Trophoblast cell (in vitro differentiated cells and primary cell): ENCODE results near the gene HERC5.

Source experiments
- DNase-seq, 2 donors: peaks; one replicate each; pipeline ENCODE4 v3.0.0-alpha.2; 2016
- H2AFZ ChIP-seq: 2 replicates; pipeline ENCODE4 v1.6.1; 2013; ENCODE audit warnings: low read length, moderate library complexity, mild to moderate bottlenecking; ENCODE audit not compliant: insufficient read depth, poor library complexity
- H2AK5ac ChIP-seq: 2 replicates; pipeline ENCODE4 v1.6.1; 2013; ENCODE audit warnings: mild to moderate bottlenecking, low read length
- H2BK120ac ChIP-seq: 2 replicates; pipeline ENCODE4 v1.6.1; 2013; ENCODE audit warnings: low read length, mild to moderate bottlenecking, moderate library complexity; ENCODE audit not compliant: insufficient read depth, poor library complexity
- H2BK12ac ChIP-seq: 2 replicates; pipeline ENCODE4 v1.6.1; 2013; ENCODE audit warnings: mild to moderate bottlenecking, low read length, moderate library complexity
- H2BK5ac ChIP-seq: 2 replicates; pipeline ENCODE4 v1.6.1; 2013; ENCODE audit warnings: low read length, low read depth, moderate library complexity, mild to moderate bottlenecking; ENCODE audit not compliant: poor library complexity
- H3K14ac ChIP-seq: 2 replicates; pipeline ENCODE4 v1.6.1; 2013; ENCODE audit warnings: mild to moderate bottlenecking, low read length
- H3K18ac ChIP-seq: 2 replicates; pipeline ENCODE4 v1.6.1; 2013; ENCODE audit warnings: mild to moderate bottlenecking, low read length
- H3K23ac ChIP-seq: 2 replicates; pipeline ENCODE4 v1.6.1; 2013; ENCODE audit warnings: low read length
- H3K27ac ChIP-seq: 2 replicates; pipeline ENCODE4 v1.5.1; 2013; ENCODE audit warnings: low read depth, mild to moderate bottlenecking, inconsistent platforms, low read length, moderate library complexity
- H3K27me3 ChIP-seq: 2 replicates; pipeline ENCODE4 v1.6.1; 2013; ENCODE audit warnings: inconsistent platforms, mild to moderate bottlenecking, low read length, moderate library complexity; ENCODE audit not compliant: insufficient read depth
- H3K36me3 ChIP-seq, 2 experiments: 1 replicate in 1 of 2; 2 replicates in 1 of 2; pipeline ENCODE4 v1.6.1; 2013; ENCODE audit warnings: low read length in 2 of 2, mild to moderate bottlenecking in 2 of 2, moderate library complexity in 1 of 2; ENCODE audit not compliant: insufficient read depth in 2 of 2, control insufficient read depth in 1 of 2
- H3K4ac ChIP-seq: 2 replicates; pipeline ENCODE4 v1.6.1; 2013; ENCODE audit warnings: low read depth, mild to moderate bottlenecking, low read length, moderate library complexity
- H3K4me1 ChIP-seq, 2 experiments: 1 replicate in 1 of 2; 2 replicates in 1 of 2; pipeline ENCODE4 v1.6.1; 2013; ENCODE audit warnings: low read length in 2 of 2, mild to moderate bottlenecking in 2 of 2, moderate library complexity in 1 of 2; ENCODE audit not compliant: insufficient read depth in 2 of 2, control insufficient read depth in 1 of 2
- H3K4me2 ChIP-seq: 2 replicates; pipeline ENCODE4 v1.6.1; 2013; ENCODE audit warnings: inconsistent platforms, mild to moderate bottlenecking, low read length, moderate library complexity
- H3K4me3 ChIP-seq: 2 replicates; pipeline ENCODE4 v1.5.1; 2013; ENCODE audit warnings: mild to moderate bottlenecking, low read depth, low read length, inconsistent platforms
- H3K79me1 ChIP-seq: one replicate; pipeline ENCODE4 v1.6.1; 2013; ENCODE audit warnings: low read length
- H3K79me2 ChIP-seq: 2 replicates; pipeline ENCODE4 v1.6.1; 2013; ENCODE audit warnings: low read length, mild to moderate bottlenecking; ENCODE audit not compliant: control insufficient read depth, insufficient read depth, poor library complexity
- H3K9ac ChIP-seq: 2 replicates; pipeline ENCODE4 v1.6.1; 2013; ENCODE audit warnings: mild to moderate bottlenecking, low read length
- H3K9me3 ChIP-seq: 2 replicates; pipeline ENCODE4 v1.6.1; 2013; ENCODE audit warnings: low read depth, mild to moderate bottlenecking, control low read depth, inconsistent platforms, low read length; ENCODE audit not compliant: insufficient read depth
- H4K12ac ChIP-seq: 2 replicates; pipeline ENCODE4 v1.6.1; 2013; ENCODE audit warnings: low read depth, mild to moderate bottlenecking, low read length, moderate library complexity
- H4K8ac ChIP-seq: 2 replicates; pipeline ENCODE4 v1.6.1; 2013; ENCODE audit warnings: low read depth, mild to moderate bottlenecking, low read length, moderate library complexity
- H4K91ac ChIP-seq: one replicate; pipeline ENCODE4 v1.6.1; 2013; ENCODE audit warnings: low read depth, mild to moderate bottlenecking, low read length, moderate library complexity
- WGBS: extraction: QIAGEN DNeasy Blood & Tissue Kit; methylation state at CpG from one replicate; pipeline ENCODE4 v1.1.7; 2013; ENCODE audit warnings: missing lambda C conversion rate; ENCODE audit not compliant: insufficient read length, insufficient coverage; ENCODE audit errors: extremely low coverage; 5-methylcytosine and 5-hydroxymethylcytosine counted together

The HERC5 gene

DNA sequence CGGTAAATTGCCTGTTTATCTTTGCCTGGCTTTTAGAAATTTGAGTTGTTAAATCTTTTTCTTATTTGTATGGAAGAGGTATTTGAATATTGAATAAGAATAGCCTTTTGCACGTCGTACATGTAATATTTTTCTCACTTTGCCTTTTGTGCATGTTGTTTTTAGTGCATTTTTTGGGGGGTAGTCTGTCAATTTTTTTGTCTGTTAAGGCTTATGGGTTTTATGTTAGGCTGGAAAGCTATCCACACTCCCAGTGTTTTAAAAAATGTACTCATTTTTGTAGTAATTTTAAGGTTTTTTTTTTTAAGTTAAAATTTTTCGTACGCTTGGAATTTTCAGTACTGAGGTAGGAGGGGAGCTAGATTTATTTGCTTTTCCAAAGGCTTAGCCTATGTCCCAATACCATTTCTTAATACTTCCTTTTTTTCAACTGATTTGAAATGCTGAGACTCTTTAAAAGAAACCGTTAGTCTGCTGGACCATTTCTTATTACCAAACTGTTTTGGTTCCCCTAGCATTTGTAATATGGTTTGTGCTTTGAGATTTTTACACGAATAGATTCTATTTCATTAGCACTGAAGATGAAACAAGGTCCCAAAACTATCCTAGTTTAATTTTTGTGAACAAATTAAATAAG lies 1.3 kb downstream of the HERC5 start:
- H4K91ac ChIP-seq: no peak overlapping the region
- H3K4me1 ChIP-seq: peaks cover 0 to 3% of the 10 kb centered on the region in 2 experiments
- no peak overlapping the region for H2BK5ac ChIP-seq
- no peak overlapping the region for H4K8ac ChIP-seq
- no peak overlapping the region for H3K9ac ChIP-seq
- WGBS: 100% methylated on average over 2 of the region's 7 CpGs
- peak overlapping the region; percentile 82 for H3K4me2 ChIP-seq
- H3K18ac ChIP-seq: no peak overlapping the region
- H3K14ac ChIP-seq: no peak overlapping the region
- H2AK5ac ChIP-seq: no peak overlapping the region
- no peak overlapping the region for H2AFZ ChIP-seq
- DNase-seq: no peak
- H3K4me3 ChIP-seq: no peak overlapping the region
- H3K23ac ChIP-seq: no peak overlapping the region
- no peaks in the 10 kb centered on the region for H3K79me1 ChIP-seq
- no peaks in the 10 kb centered on the region for H3K9me3 ChIP-seq
- H2BK12ac ChIP-seq: no peak overlapping the region
- H3K27ac ChIP-seq: no peak overlapping the region
- no peak overlapping the region for H4K12ac ChIP-seq
- no peaks in the 10 kb centered on the region for H3K36me3 ChIP-seq
- no peak overlapping the region for H2BK120ac ChIP-seq
- H3K27me3 ChIP-seq: peaks cover 10% of the 10 kb centered on the region
- H3K79me2 ChIP-seq: no peaks in the 10 kb centered on the region
- H3K4ac ChIP-seq: no peak overlapping the region

DNA sequence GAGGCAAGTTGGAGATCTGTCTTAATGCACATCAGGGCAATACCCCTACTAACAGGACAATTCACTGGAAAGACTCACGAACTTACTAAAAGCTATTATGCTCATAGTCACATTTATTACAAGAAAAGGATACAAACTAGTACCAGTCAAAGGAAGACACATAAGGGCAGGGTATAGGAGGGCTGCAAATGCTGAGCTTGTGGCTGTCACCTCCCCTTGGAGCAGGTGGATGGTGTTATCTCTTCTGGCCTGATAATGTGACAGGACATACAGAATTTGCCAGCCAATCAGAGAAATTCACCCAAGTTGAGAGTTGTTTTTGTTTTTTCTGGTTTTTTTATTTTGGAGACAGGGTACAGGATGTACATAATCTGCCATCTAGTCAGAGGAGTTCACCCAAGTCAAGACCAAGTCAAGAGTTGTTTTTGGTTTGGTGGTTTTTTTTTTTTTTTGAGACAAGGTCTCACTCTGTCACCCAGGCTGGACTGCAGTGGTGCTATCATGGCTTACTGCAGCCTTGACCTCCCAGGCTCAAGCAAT lies 8.8 kb downstream of the HERC5 start:
- Histone ChIP-seq H2BK12ac (no peak overlapping the region), H2BK5ac (no peak overlapping the region), H3K4me1 (no peaks in the 10 kb centered on the region), H4K8ac (no peak overlapping the region), H2AFZ (no peak overlapping the region), H3K79me2 (no peaks in the 10 kb centered on the region), H3K4me2 (no peak overlapping the region), H3K79me1 (no peaks in the 10 kb centered on the region), H3K27ac (no peak overlapping the region), H4K12ac (no peak overlapping the region), H3K9ac (no peak overlapping the region), H3K23ac (no peak overlapping the region), H2BK120ac (no peak overlapping the region), H3K18ac (no peak overlapping the region), H3K4me3 (no peak overlapping the region), H3K36me3 (no peaks in the 10 kb centered on the region), H3K4ac (no peak overlapping the region), H3K27me3 (no peaks in the 10 kb centered on the region), H3K9me3 (no peaks in the 10 kb centered on the region), H2AK5ac (no peak overlapping the region), H4K91ac (no peak overlapping the region), H3K14ac (no peak overlapping the region)
- WGBS: no CpG with 5 or more reads among the region's 1 CpG
- no peak for DNase-seq

DNA sequence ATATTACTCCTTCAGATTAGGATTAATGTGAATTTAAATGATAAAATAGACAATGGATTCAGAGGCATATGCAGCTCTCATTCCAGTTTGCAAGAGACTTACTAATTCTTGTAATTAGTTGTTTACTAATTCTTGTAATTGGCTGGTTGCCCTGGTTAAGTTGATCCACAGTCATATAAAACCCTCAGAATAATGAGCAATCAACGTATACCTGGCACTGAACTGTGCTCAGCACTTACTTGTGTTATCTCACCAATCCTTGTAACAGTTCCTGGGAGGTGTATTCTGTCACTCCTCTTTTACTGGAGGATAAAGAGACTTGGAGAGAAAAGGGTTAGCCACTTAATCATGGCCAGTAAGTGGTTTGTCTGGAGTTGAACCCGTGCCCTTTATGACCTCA lies 10.5 kb downstream of the HERC5 start:
- Histone ChIP-seq H3K27me3 (no peaks in the 10 kb centered on the region), H3K27ac (no peak overlapping the region), H3K79me2 (no peaks in the 10 kb centered on the region), H4K12ac (no peak overlapping the region), H4K91ac (no peak overlapping the region), H3K79me1 (no peaks in the 10 kb centered on the region), H2AK5ac (no peak overlapping the region), H3K4me1 (no peaks in the 10 kb centered on the region), H3K36me3 (no peaks in the 10 kb centered on the region), H3K4me2 (no peak overlapping the region), H2BK5ac (no peak overlapping the region), H3K4ac (no peak overlapping the region), H3K14ac (no peak overlapping the region), H3K4me3 (no peak overlapping the region), H3K18ac (no peak overlapping the region), H4K8ac (no peak overlapping the region), H3K9me3 (no peaks in the 10 kb centered on the region), H2AFZ (no peak overlapping the region), H3K23ac (no peak overlapping the region), H2BK12ac (no peak overlapping the region), H2BK120ac (no peak overlapping the region), H3K9ac (no peak overlapping the region)
- DNase-seq: no peak
- no CpG with 5 or more reads among the region's 2 CpGs for WGBS

DNA sequence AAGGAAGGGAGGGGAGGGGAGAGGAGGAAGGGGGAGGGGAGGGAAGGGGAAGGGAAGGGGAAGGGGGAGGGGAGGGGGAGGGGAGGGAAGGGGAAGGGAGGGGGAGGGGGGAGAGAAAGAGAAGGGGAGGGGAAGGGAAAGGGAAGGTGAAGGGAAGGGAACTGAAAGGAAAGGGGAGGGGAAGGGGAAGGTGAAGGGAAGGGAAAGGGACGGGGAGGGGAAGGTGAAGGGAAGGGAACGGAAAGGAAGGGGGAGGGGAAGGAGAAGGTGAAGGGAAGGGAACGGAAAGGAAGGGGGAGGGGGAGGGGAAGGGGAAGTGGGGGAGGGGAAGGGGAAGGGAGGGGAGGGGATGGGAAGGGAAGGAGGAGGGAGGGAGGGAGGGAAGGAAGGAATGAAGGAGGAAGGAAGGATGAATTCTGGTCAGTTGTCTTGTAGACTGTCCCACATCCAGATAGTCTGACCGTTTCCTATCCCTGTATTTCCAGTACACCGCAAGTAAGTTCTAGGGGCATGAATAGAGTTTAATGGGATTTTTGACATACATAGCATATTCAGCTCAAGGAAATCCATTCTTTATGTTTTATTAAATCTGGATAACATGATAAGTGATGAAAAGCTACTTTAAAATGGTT lies 20.4 kb downstream of the HERC5 start:
- no peak overlapping the region for H2BK12ac ChIP-seq
- no peaks in the 10 kb centered on the region for H3K36me3 ChIP-seq
- H3K23ac ChIP-seq: no peak overlapping the region
- H3K27me3 ChIP-seq: no peaks in the 10 kb centered on the region
- H3K18ac ChIP-seq: no peak overlapping the region
- H3K79me2 ChIP-seq: no peaks in the 10 kb centered on the region
- no peak overlapping the region for H2AK5ac ChIP-seq
- H3K9ac ChIP-seq: no peak overlapping the region
- no peak overlapping the region for H4K8ac ChIP-seq
- H3K4ac ChIP-seq: no peak overlapping the region
- H3K9me3 ChIP-seq: no peaks in the 10 kb centered on the region
- no peak overlapping the region for H2BK5ac ChIP-seq
- no peak overlapping the region for H3K27ac ChIP-seq
- H4K12ac ChIP-seq: no peak overlapping the region
- no peak overlapping the region for H3K4me3 ChIP-seq
- no peak overlapping the region for H2AFZ ChIP-seq
- H3K4me2 ChIP-seq: no peak overlapping the region
- no peak overlapping the region for H2BK120ac ChIP-seq
- 100% methylated on average over 3 of the region's 5 CpGs for WGBS
- DNase-seq: no peak
- no peak overlapping the region for H3K14ac ChIP-seq
- H3K4me1 ChIP-seq: no peaks in the 10 kb centered on the region
- no peak overlapping the region for H4K91ac ChIP-seq
- no peaks in the 10 kb centered on the region for H3K79me1 ChIP-seq
